CD4-positive, alpha-beta T cell treated with Interleukin-21 for 1 hour (primary cell): ENCODE measurements around the gene DSG3.
"Not testable (repeated sequence)": the region's sequence is repeated elsewhere in the genome, so short reads cannot be mapped to it uniquely, and the experiment has no call there.

Experiments
- DNase-seq: peaks from one replicate; pipeline ENCODE4 v3.0.0-alpha.2; 2020

The DSG3 gene

DNA sequence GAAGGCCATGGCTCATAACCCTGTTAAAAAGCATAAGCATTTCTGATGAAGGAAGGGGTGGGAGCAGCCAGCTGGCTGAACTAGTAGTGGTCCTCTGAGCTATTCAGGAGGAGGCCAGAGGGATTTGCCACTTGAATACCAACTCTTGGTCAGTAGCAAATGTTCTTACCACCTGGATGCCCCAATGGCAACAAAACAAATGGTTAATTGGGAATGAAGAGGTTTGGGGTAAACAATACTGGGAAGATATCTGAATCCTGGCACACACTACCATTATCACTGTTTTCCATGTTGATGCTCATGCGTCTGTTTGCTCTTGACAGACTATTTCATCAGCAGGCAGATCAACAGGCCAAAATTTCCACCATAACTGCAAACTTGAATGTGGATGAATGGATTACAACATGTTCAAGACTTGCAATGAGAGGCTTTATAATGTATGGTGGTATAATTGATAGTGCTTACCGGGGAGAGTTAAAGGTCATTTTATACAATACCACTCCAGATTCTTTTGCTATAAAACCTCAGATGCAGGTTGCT lies 47.2 kb downstream of the DSG3 start:
- not testable (repeated sequence) for DNase-seq

GRCh38 chr18:31497404-31497835 lies 49.9 kb downstream of the DSG3 start:
- DNase-seq: no peak

GRCh38 chr18:31497836-31498573 lies 50.5 kb downstream of the DSG3 start, which contains the start of gene DSG2:
TSS of gene DSG2 (plus strand) at chr18:31498177. CDS start at chr18:31498252, 75 bp downstream.
- no peak for DNase-seq

- DNase-seq: no peak
Observed at GRCh38 chr18:31498574-31499524, 51.3 kb downstream of the DSG3 start.

- DNase-seq: no peak
Observed at GRCh38 chr18:31500051-31500688, 52.6 kb downstream of the DSG3 start.

GRCh38 chr18:31503011-31503410 lies 55.5 kb downstream of the DSG3 start:
- no peak for DNase-seq

GRCh38 chr18:31504455-31505147 lies 57.1 kb downstream of the DSG3 start:
- no peak for DNase-seq

DNA sequence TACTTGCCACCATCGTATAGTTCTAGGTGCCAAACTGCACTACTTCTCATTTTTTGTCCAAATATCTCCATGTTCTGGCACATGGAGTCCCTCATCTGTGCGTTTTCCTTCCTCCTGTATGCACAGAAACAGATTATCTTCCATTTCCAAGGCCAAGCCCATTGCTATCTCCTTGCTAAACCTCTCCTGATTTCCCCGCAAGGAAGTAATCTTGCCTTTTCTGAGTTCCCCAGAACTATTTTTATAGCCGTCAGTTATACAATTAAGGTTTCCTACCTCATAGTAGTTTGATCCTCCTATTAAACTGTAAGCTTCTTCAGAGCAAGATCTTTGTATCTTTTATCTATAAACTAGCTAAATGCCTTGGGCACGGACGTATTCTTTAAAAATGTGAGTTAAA lies 57.6 kb downstream of the DSG3 start:
- no peak for DNase-seq

- DNase-seq: no peak
Observed at GRCh38 chr18:31506024-31506742, 58.6 kb downstream of the DSG3 start.

DNA sequence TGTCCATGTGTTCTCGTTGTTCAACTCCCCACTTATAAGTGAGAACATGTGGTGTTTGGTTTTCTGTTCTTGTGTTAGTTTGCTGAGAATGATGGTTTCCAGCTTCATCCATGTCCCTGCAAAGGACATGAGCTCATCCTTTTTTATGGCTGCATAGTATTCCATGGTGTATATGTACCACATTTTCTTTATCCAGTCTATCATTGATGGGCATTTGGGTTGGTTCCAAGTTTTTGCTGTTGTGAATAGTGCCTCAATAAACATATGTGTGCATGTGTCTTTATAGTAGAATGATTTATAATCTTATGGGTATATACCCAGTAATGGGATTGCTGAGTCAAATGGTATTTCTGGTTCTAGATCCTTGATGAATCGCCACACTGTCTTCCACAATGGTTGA lies 59.6 kb downstream of the DSG3 start:
- not testable (repeated sequence) for DNase-seq

DNA sequence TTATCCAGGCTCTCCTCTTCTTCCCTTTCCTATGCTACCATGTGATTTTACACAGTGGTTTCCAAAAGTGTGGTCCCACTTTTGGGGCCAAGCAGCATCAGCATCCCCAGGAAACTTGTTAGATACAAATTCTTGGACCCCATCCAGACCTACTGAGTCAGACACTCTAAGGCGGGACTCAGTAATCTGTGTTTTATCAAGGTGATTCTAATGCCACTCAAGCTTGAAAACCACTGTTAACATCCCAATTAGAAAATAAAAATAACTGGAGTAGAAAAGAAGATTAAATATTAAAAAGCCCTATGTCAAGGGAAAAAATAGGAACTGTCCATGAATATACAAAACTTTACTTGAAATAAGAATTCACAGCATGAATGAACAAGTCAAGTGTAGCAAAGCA lies 61.2 kb downstream of the DSG3 start:
- DNase-seq: no peak

DNA sequence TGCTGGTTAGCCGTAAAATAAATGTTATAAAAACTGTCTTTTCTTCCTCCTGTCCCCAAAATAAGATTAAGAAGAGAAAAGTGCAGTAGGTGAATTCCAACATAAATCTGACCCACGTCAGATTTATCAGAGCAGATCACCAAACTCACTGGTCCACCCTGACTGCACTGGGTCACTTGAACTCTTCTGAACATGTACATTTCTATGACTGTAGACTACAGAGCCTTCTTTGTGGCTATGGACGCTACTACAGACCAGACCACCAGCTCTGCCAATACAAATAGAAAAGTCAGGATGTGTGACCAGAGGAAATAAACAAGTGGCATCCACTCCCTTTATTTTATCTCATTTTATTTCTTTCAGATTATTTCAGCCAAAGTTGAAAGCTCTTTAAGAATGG lies 62.0 kb downstream of the DSG3 start:
- no peak for DNase-seq

- DNase-seq: no peak
Observed at GRCh38 chr18:31510319-31510718, 62.8 kb downstream of the DSG3 start.

GRCh38 chr18:31511098-31511497 lies 63.6 kb downstream of the DSG3 start:
- no peak for DNase-seq

DNA sequence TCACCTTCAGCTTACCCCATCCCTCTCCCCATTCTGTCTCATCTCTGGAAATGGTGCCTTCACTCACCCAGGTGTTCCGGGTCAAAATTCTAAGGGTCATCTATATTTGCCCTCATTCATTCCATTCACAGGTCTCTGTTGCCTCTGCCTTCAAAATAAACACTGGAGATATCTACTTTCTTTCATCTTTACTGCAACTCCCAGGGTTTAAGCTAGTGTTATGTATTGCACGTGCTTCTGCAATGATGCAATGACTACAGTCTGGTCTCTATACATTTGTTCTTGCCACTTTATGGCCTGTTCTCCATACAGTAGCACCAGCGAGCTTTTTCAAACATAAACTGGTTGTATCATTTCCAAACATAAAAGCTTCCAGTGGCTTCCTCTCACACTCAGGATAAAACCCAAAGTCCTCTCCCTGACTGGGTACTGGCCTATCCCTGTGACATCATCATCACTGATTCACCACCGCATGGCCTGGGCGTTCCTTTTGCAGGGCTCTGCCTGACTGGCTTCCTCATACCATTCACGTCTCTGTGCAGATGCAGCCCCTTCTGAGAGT lies 64.7 kb downstream of the DSG3 start:
- DNase-seq: no peak

DNA sequence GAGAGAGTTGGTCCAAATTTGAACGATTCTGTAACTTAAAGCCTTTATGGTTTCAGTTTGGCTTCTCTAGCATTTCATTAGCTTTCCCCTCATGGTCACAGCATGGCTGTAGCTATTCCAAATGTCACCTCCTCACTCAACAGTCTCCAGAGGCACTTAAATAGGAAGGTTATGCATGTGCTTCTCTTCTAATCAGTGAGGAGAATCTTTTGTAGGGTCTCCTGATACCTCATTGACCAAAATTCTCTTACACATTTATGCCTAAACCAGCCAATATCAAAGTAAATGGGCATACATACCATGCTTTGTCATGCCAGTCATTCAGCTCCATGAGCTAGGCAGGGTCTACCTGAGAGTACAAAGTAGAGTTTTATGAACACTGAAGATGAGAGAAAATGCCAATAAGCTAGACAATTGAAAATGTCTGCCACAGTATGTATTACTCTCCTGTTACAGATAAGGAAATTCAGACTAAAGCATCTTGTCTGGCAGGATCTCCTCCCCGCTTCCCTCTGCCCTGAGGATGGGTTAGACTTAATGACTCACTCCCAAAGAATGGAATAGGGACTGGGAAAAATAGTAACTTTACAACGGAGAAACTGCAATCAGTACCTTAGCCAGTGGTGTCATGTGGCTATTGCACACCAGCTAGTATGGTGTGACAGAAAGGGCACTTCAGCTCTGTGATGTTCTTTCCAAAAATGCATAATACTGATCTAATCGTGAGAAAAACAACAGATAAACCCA lies 65.8 kb downstream of the DSG3 start:
- no peak for DNase-seq

DNA sequence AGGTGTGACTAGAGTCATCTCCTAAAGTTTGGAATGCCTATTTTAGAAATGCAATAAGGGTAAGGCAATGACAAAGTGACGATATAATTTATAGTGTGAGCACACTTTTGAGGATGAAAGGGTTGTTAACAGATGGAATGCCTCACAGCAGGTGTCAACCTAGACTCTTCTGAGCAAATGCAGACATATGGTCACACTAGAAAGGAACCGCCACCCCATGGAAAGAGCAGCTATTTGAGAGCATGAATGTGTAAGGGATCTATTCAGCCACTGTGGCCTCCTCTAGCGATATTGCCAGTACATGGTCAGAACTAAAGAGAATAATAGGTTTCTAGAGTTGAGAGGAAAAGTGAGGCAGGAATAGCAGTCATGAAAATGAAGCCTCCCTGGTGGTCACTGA lies 68.9 kb downstream of the DSG3 start:
- no peak for DNase-seq

DNA sequence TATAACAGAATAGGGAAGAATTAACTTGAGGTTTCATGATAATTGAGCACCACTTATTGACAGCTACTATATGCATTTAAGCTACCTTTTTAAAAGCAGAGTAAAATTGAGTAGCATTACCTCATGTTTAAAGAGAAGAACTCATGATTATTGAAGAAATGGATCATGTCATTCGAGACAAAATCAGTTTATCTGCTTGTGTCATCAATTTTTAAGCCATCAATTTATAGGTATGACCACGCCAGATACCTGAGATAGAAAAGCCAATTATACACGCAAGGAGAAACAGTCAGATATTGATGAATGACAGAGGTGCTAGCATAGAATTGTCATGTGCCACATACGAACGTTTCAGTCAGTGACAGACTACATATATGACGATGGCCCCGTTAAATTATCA lies 78.8 kb downstream of the DSG3 start:
- no peak for DNase-seq
